Esophagus squamous epithelium (tissue), 4 donors: ENCODE measurements around the gene ARID3B.

Experiments used
- POLR2A ChIP-seq, 4 donors: fragments of 450-650 bp; IDR thresholded peaks; one replicate each; pipeline ENCODE4 v1.6.1; 2017; ENCODE audit warnings: antibody characterized with exemption in 4 of 4, mild to moderate bottlenecking in 4 of 4, moderate library complexity in 3 of 4
- TF ChIP-seq, protein P1 (sequence below), 6 experiments: fragments of 450-650 bp in 4 of 6; fragments of 200-600 bp in 2 of 6; sonication (generic) in 2 of 6; IDR thresholded peaks; one replicate each; pipeline ENCODE4 v1.5.1; 2016 to 2019; ENCODE audit warnings: antibody characterized with exemption in 6 of 6, mild to moderate bottlenecking in 4 of 6, moderate library complexity in 4 of 6

DNA sequence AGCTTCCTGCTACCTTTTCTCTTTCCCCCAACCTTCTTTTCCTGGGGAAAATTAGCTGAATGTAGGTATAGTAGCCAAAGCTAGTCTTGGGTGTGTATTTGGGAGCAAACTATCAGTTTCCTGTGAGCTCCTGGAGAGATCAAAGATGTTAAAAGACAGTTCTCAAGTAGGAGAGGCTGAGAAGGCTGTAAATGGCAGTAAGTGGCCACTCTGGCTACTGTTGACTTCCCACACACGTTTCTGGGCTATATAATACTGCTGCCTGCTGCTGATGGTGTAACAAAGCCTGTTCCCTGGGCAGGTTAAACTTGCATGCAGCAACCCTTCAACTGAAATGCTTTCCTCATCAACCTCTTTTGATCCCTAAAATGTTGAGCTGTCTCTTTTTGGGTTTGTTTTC is 27.6 kb downstream of the ARID3B start:
- TF ChIP-seq POLR2A (IDR thresholded peaks at IDR 0.05): no peak
- TF ChIP-seq, protein P1, sequence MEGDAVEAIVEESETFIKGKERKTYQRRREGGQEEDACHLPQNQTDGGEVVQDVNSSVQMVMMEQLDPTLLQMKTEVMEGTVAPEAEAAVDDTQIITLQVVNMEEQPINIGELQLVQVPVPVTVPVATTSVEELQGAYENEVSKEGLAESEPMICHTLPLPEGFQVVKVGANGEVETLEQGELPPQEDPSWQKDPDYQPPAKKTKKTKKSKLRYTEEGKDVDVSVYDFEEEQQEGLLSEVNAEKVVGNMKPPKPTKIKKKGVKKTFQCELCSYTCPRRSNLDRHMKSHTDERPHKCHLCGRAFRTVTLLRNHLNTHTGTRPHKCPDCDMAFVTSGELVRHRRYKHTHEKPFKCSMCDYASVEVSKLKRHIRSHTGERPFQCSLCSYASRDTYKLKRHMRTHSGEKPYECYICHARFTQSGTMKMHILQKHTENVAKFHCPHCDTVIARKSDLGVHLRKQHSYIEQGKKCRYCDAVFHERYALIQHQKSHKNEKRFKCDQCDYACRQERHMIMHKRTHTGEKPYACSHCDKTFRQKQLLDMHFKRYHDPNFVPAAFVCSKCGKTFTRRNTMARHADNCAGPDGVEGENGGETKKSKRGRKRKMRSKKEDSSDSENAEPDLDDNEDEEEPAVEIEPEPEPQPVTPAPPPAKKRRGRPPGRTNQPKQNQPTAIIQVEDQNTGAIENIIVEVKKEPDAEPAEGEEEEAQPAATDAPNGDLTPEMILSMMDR (IDR thresholded peaks at IDR 0.05): no peak
